Measurements from ENCODE around the gene ENTPD1. TPM values are rescaled to one million over a fixed set of nuclear protein-coding genes. Genes with fewer than 3 reads are reported as not detected.

Gene ENTPD1
- total and polyA plus RNA-seq, 9 of the 15 experiments (the other 6 are each of a cell fraction or from before 2014, with no cell fraction given) = 0.07 to 1.5 (median 0.37) TPM

DNA sequence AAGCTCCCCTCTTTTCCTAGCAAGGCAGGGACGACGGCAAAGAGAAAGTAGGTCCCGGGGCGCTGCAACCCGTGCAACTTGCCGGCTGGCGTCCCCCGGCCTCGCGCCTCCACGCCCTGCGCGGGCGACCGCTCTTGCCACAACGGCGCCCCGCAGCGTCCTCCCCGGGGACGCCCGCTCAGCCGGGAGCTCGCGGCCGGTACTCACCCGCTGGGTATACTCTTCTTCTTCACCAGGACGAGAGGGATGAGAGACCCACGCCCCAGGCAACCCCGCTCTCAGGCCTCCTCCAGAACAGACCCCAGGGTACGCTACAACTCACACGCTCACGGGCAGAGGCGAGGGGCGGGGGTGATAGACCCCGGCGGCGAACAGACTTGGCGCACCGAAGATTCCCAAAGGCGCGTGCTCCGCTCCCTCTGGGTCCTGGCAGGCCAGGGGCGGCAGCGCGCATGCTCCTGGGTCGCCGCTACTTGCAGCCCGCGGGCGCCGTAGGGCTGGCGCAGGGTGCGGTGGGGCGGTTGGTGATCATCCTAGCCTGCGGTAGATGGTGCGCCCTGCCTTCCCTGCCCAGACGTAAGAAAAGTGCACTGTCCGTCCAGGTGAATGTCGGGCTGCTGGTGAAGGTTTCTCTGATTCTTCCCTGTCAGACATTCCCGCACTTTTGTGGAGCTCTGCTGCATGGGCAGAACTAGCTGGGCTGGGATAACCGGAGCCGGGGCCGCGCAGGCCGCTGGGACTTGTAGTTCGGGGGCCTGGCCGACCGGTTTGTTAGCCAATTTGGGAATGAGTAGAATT is 151.7 kb downstream of the ENTPD1 start, which contains the start of gene CC2D2B (continued):
- TF ChIP-seq, protein P1, sequence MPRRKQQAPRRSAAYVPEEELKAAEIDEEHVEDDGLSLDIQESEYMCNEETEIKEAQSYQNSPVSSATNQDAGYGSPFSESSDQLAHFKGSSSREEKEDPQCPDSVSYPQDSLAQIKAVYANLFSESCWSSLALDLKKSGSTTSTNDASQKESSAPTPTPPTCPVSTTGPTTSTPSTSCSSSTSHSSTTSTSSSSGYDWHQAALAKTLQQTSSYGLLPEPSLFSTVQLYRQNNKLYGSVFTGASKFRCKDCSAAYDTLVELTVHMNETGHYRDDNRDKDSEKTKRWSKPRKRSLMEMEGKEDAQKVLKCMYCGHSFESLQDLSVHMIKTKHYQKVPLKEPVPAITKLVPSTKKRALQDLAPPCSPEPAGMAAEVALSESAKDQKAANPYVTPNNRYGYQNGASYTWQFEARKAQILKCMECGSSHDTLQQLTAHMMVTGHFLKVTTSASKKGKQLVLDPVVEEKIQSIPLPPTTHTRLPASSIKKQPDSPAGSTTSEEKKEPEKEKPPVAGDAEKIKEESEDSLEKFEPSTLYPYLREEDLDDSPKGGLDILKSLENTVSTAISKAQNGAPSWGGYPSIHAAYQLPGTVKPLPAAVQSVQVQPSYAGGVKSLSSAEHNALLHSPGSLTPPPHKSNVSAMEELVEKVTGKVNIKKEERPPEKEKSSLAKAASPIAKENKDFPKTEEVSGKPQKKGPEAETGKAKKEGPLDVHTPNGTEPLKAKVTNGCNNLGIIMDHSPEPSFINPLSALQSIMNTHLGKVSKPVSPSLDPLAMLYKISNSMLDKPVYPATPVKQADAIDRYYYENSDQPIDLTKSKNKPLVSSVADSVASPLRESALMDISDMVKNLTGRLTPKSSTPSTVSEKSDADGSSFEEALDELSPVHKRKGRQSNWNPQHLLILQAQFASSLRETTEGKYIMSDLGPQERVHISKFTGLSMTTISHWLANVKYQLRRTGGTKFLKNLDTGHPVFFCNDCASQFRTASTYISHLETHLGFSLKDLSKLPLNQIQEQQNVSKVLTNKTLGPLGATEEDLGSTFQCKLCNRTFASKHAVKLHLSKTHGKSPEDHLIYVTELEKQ (CRISPR knock-in tag; IDR thresholded peaks at IDR 0.05) = no peak
- TF ChIP-seq ZNF217 (CRISPR knock-in tag; IDR thresholded peaks at IDR 0.05) (no peak), TCF3 (CRISPR knock-in tag; IDR thresholded peaks at IDR 0.05) (no peak), MED1 (CRISPR knock-in tag; IDR thresholded peaks at IDR 0.05; ENCODE audit: borderline replicate concordance) (no peak), DPF2 (IDR thresholded peaks at IDR 0.05) (no peak), HMG20B (CRISPR knock-in tag; IDR thresholded peaks at IDR 0.05) (no peak), SMC3 (conservative IDR thresholded peaks at IDR 0.05; ENCODE audit: insufficient read depth, low read depth, low read length) (no peak), ZEB2 (IDR thresholded peaks at IDR 0.05) (no peak), ZNF212 (CRISPR knock-in tag; IDR thresholded peaks at IDR 0.05) (no peak), ZFP30 (CRISPR knock-in tag; IDR thresholded peaks at IDR 0.05; ENCODE audit: borderline replicate concordance) (no peak)
- TF ChIP-seq, protein P2, sequence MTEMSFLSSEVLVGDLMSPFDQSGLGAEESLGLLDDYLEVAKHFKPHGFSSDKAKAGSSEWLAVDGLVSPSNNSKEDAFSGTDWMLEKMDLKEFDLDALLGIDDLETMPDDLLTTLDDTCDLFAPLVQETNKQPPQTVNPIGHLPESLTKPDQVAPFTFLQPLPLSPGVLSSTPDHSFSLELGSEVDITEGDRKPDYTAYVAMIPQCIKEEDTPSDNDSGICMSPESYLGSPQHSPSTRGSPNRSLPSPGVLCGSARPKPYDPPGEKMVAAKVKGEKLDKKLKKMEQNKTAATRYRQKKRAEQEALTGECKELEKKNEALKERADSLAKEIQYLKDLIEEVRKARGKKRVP (CRISPR knock-in tag; IDR thresholded peaks at IDR 0.05) = no peak
- TF ChIP-seq, protein P3, sequence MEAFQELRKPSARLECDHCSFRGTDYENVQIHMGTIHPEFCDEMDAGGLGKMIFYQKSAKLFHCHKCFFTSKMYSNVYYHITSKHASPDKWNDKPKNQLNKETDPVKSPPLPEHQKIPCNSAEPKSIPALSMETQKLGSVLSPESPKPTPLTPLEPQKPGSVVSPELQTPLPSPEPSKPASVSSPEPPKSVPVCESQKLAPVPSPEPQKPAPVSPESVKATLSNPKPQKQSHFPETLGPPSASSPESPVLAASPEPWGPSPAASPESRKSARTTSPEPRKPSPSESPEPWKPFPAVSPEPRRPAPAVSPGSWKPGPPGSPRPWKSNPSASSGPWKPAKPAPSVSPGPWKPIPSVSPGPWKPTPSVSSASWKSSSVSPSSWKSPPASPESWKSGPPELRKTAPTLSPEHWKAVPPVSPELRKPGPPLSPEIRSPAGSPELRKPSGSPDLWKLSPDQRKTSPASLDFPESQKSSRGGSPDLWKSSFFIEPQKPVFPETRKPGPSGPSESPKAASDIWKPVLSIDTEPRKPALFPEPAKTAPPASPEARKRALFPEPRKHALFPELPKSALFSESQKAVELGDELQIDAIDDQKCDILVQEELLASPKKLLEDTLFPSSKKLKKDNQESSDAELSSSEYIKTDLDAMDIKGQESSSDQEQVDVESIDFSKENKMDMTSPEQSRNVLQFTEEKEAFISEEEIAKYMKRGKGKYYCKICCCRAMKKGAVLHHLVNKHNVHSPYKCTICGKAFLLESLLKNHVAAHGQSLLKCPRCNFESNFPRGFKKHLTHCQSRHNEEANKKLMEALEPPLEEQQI (IDR thresholded peaks at IDR 0.05) = no peak
- TF ChIP-seq, protein P4, sequence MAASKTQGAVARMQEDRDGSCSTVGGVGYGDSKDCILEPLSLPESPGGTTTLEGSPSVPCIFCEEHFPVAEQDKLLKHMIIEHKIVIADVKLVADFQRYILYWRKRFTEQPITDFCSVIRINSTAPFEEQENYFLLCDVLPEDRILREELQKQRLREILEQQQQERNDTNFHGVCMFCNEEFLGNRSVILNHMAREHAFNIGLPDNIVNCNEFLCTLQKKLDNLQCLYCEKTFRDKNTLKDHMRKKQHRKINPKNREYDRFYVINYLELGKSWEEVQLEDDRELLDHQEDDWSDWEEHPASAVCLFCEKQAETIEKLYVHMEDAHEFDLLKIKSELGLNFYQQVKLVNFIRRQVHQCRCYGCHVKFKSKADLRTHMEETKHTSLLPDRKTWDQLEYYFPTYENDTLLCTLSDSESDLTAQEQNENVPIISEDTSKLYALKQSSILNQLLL (CRISPR knock-in tag; IDR thresholded peaks at IDR 0.05; ENCODE audit: borderline replicate concordance) = no peak
- TF ChIP-seq, protein P5, sequence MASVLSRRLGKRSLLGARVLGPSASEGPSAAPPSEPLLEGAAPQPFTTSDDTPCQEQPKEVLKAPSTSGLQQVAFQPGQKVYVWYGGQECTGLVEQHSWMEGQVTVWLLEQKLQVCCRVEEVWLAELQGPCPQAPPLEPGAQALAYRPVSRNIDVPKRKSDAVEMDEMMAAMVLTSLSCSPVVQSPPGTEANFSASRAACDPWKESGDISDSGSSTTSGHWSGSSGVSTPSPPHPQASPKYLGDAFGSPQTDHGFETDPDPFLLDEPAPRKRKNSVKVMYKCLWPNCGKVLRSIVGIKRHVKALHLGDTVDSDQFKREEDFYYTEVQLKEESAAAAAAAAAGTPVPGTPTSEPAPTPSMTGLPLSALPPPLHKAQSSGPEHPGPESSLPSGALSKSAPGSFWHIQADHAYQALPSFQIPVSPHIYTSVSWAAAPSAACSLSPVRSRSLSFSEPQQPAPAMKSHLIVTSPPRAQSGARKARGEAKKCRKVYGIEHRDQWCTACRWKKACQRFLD (CRISPR knock-in tag; IDR thresholded peaks at IDR 0.05) = no peak
- TF ChIP-seq, protein P6, sequence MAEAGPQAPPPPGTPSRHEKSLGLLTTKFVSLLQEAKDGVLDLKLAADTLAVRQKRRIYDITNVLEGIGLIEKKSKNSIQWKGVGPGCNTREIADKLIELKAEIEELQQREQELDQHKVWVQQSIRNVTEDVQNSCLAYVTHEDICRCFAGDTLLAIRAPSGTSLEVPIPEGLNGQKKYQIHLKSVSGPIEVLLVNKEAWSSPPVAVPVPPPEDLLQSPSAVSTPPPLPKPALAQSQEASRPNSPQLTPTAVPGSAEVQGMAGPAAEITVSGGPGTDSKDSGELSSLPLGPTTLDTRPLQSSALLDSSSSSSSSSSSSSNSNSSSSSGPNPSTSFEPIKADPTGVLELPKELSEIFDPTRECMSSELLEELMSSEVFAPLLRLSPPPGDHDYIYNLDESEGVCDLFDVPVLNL (CRISPR knock-in tag; IDR thresholded peaks at IDR 0.05; ENCODE audit: low read depth) = no peak

All from K562 (cell line).